HepG2 (cell line): ENCODE measurements around the gene RBPMS2. TPM values are rescaled to one million over a fixed set of nuclear protein-coding genes. Genes with fewer than 3 reads are reported as not detected.
A peak's percentile ranks its signal among the peaks of the same experiment; 100 is the strongest.
"Not testable (repeated sequence)": the region's sequence is repeated elsewhere in the genome, so short reads cannot be mapped to it uniquely, and the experiment has no call there.

ENCODE experiments used
- ATAC-seq: fragments of 200-7000 bp; cut with Tn5 transposase; 3 replicates; pipeline ENCODE4 v1.9.1; 2020; ENCODE audit warnings: mild to moderate bottlenecking, moderate library complexity
- BruUV-seq: library from RNA; stranded (reverse); fragments of 400-500 nt; replicated peaks from 2 replicates; lab custom pipeline; 2021; lab: Mats Ljungman, UMichigan
- CTCF ChIA-PET: fragments of 300-600 bp; formaldehyde crosslinking; extraction: SDS; loops from one replicate; lab custom pipeline; 2021; ENCODE audit warnings: low total read pairs, inconsistent platforms, low intra/inter-chr PET ratio; lab: Yijun Ruan, JAX
- POLR2A ChIA-PET: fragments of 350-600 bp; sonication (Branson Sonifier 250); formaldehyde crosslinking; loops from one replicate; lab custom pipeline; 2020; ENCODE audit warnings: antibody characterized with exemption, inconsistent platforms; lab: Yijun Ruan, JAX
- DNase-seq: peaks from one replicate; pipeline ENCODE4 v3.0.0-alpha.2; 2015; ENCODE audit warnings: low spot score
- FAIRE-seq: peaks from 3 replicates; lab custom pipeline; 2011; peaks lifted over from hg19 to GRCh38; lab: Jason Lieb, UNC
- H2AFZ ChIP-seq: one replicate; pipeline ENCODE4 v1.6.1; 2011; ENCODE audit warnings: low read length, inconsistent platforms
- H3K27ac ChIP-seq: fragments of 300-600 bp; 3 replicates; pipeline ENCODE4 v1.8.0; 2011; ENCODE audit warnings: mixed run types, mild to moderate bottlenecking, mixed read lengths, low read length, inconsistent platforms; ENCODE audit not compliant: insufficient read depth; ENCODE audit errors: extremely low read length
- H3K27me3 ChIP-seq, 2 experiments: fragments of 200-600 bp in 1 of 2; 2 replicates in 1 of 2; 3 replicates in 1 of 2; pipeline versions ENCODE4 v1.6.0 to v1.8.0; 2011; ENCODE audit warnings: low read length in 2 of 2, mild to moderate bottlenecking in 2 of 2, moderate library complexity in 2 of 2, inconsistent platforms in 1 of 2; ENCODE audit not compliant: insufficient read depth in 2 of 2, control insufficient read depth in 1 of 2
- H3K36me3 ChIP-seq, 2 experiments: fragments of 200-600 bp in 1 of 2; replicated peaks in 1 of 2; 2 replicates in 1 of 2; 3 replicates in 1 of 2; pipeline versions ENCODE4 v1.5.1 to v1.8.0; 2011; ENCODE audit warnings: low read length in 2 of 2, inconsistent platforms in 1 of 2; ENCODE audit not compliant: insufficient read depth in 2 of 2, control insufficient read depth in 1 of 2
- H3K4me1 ChIP-seq: 2 replicates; pipeline ENCODE4 v1.5.1; 2012; ENCODE audit warnings: low read length, inconsistent platforms; ENCODE audit not compliant: insufficient read depth
- H3K4me2 ChIP-seq: 2 replicates; pipeline ENCODE4 v1.6.0; 2011; ENCODE audit warnings: low read depth, low read length, inconsistent platforms
- H3K4me3 ChIP-seq, 3 experiments: fragments of 200-600 bp in 1 of 3; sonication (generic), shearing (Covaris generic) in 1 of 3; replicated peaks in 1 of 3; 2 replicates each; pipeline ENCODE4 v1.5.1; 2011 to 2016; ENCODE audit warnings: low read length in 3 of 3, inconsistent platforms in 2 of 3, low read depth in 2 of 3, mild to moderate bottlenecking in 2 of 3, control low read depth in 1 of 3, mixed read lengths in 1 of 3; ENCODE audit not compliant: insufficient read depth in 1 of 3
- H3K79me2 ChIP-seq: one replicate; pipeline ENCODE4 v1.6.1; 2011; ENCODE audit warnings: low read length, inconsistent platforms; ENCODE audit not compliant: insufficient read depth
- H3K9ac ChIP-seq: 2 replicates; pipeline ENCODE4 v1.6.0; 2011; ENCODE audit warnings: mild to moderate bottlenecking, low read depth, low read length, inconsistent platforms; ENCODE audit not compliant: insufficient read depth
- H3K9me3 ChIP-seq: 2 replicates; pipeline ENCODE4 v1.5.1; 2012; ENCODE audit warnings: mild to moderate bottlenecking, low read length
- H4K20me1 ChIP-seq: 2 replicates; pipeline ENCODE4 v1.6.0; 2011; ENCODE audit warnings: inconsistent platforms, mild to moderate bottlenecking, low read length, moderate library complexity; ENCODE audit not compliant: insufficient read depth
- CEBPB ChIP-seq: IDR thresholded peaks from 2 replicates; pipeline ENCODE4 v1.6.1; 2011; ENCODE audit warnings: low read depth, low read length, improper control_type of control experiment, borderline replicate concordance
- CEBPG ChIP-seq: IDR thresholded peaks from 2 replicates; pipeline ENCODE4 v1.6.1; 2016
- GFI1 ChIP-seq: sonication (generic); formaldehyde crosslinking; IDR thresholded peaks from 2 replicates; pipeline ENCODE4 v1.5.0; 2020; ENCODE audit warnings: missing genetic modification reagents, mild to moderate bottlenecking, borderline replicate concordance
- WGBS: methylation state at CpG from one replicate; pipeline ENCODE4 v1.1.6; 2017; ENCODE audit warnings: low lambda C conversion rate; 5-methylcytosine and 5-hydroxymethylcytosine counted together
- in situ Hi-C: cut with HindIII; loops from 2 replicates; pipeline ENCODE4 v1.10.0; 2017; ENCODE audit warnings: low pct_unique_long_range_greater_than_20kb; ENCODE audit not compliant: extremely low pct_ligation_motif_present
- intact Hi-C: fragments of 100-400 bp; cut with micrococcal nuclease; formaldehyde crosslinking; loops from one replicate; pipeline ENCODE4 v1.10.0; 2022; ENCODE audit not compliant: unreplicated experiment
- polyA plus RNA-seq, 8 experiments: library from polyadenylated mRNA; depleted of rRNA in 3 of 8; stranded (reverse) in 7 of 8; unstranded in 1 of 8; fragments of >200 nt; fragmentation: Illumina TruSeq in 4 of 8; extraction: Trizol in 4 of 8; gene quantifications; 2 replicates each; pipeline versions ENCODE4 v1.2.1 to v1.2.3, GENCODE V29; 2011 to 2016; ENCODE audit warnings: low read depth in 4 of 8, missing spikeins in 1 of 8, mixed read lengths in 1 of 8; ENCODE audit not compliant: insufficient read depth in 1 of 8
- total RNA-seq, 5 experiments: library from RNA; depleted of rRNA; stranded (reverse); fragments of >200 nt; fragmentation: Illumina TruSeq; extraction: Trizol; gene quantifications; 2 replicates each; pipeline ENCODE4 v1.2.3, GENCODE V29; 2016; ENCODE audit warnings: low read depth in 1 of 5
- TF ChIP-seq, protein P1 (sequence below): sonication (generic); formaldehyde crosslinking; IDR thresholded peaks from 2 replicates; pipeline ENCODE4 v1.5.0; 2020; ENCODE audit warnings: mild to moderate bottlenecking, missing genetic modification reagents

Gene RBPMS2
- total and polyA plus RNA-seq, 2 of the 13 experiments (the other 11 are each of a cell fraction or from before 2014, with no cell fraction given), result 0.08 TPM; not detected in 1

DNA sequence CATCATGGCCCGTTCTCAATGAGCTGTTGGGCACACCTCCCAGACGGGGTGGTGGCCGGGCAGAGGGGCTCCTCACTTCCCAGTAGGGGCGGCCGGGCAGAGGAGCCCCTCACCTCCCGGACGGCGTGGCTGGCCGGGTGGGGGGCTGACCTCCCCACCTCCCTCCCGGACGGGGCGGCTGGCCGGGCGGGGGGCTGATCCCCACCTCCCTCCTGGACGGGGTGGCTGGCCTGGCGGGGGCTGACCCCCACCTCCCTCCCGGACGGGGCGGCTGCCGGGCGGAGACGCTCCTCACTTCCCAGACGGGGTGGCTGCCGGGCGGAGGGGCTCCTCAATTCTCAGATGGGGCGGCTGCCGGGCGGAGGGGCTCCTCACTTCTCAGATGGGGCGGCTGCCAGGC lies 23.5 kb upstream of the RBPMS2 start:
- H3K4me1 ChIP-seq, ATAC-seq, H3K27ac ChIP-seq, H3K4me3 ChIP-seq, H2AFZ ChIP-seq, FAIRE-seq, H3K79me2 ChIP-seq, CTCF ChIA-PET, DNase-seq, in situ Hi-C loops, intact Hi-C loops, H3K4me2 ChIP-seq, H3K9me3 ChIP-seq, POLR2A ChIA-PET, H3K36me3 ChIP-seq, BruUV-seq, H3K9ac ChIP-seq, H3K27me3 ChIP-seq, H4K20me1 ChIP-seq: not testable (repeated sequence)
- WGBS, result no CpG with 5 or more reads among the region's 29 CpGs

DNA sequence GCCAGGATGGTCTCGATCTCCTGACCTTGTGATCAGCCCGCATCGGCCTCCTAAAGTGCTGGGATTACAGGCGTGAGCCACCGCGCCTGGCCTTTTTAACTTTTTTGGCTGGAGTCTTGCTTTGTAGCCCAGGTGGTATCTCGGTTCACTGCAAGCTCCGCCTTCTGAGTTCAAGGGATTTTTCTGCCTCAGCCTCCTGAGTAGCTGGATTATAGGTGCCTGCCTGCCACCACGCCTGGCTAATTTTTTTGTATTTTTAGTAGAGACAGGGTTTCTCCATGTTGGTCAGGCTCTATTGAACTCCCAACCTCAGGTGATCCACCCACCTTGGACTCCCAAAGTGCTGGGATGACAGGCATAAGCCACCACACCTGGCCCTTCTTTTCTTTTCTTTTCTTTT lies 20.5 kb upstream of the RBPMS2 start:
- H3K9ac ChIP-seq, CTCF ChIA-PET, H3K9me3 ChIP-seq, BruUV-seq, H3K4me1 ChIP-seq, H3K36me3 ChIP-seq, H3K4me2 ChIP-seq, H3K4me3 ChIP-seq, H3K27ac ChIP-seq, H2AFZ ChIP-seq, H3K27me3 ChIP-seq, DNase-seq, in situ Hi-C loops, POLR2A ChIA-PET, ATAC-seq, FAIRE-seq, H4K20me1 ChIP-seq, H3K79me2 ChIP-seq: not testable (repeated sequence)
- WGBS, result 71% methylated on average over 9 of the region's 9 CpGs
- intact Hi-C loops, result loop anchor here (1.0 kb wide), 1 partner anchor 8 kb away; no protein-coding TSS in a partner anchor

DNA sequence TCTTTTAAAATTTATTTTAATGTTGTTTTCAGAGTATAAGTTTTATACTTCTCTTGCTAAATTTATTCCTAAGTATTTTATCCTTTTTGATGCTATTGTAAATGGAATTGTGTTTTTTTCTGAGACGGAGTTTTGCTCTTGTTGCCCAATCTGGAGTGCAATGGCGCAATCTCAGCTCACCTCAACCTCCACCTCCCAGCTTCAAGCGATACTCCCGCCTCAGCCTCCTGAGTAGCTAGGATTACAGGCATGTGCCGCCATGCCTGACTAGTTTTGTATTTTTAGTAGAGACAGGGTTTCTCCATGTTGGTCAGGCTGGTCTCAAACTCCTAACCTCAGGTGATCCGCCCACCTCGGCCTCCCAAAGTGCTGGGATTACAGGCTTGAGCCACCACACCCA lies 19.9 kb upstream of the RBPMS2 start:
- H3K4me3 ChIP-seq, H3K27ac ChIP-seq, in situ Hi-C loops, DNase-seq, H3K36me3 ChIP-seq, H4K20me1 ChIP-seq, BruUV-seq, FAIRE-seq, POLR2A ChIA-PET, H3K79me2 ChIP-seq, H3K9ac ChIP-seq, CTCF ChIA-PET, H3K9me3 ChIP-seq, H3K4me2 ChIP-seq, ATAC-seq, intact Hi-C loops, H2AFZ ChIP-seq, H3K4me1 ChIP-seq, H3K27me3 ChIP-seq: not testable (repeated sequence)
- 31% methylated on average over 7 of the region's 7 CpGs for WGBS
- TF ChIP-seq CEBPG (CRISPR knock-in tag) (peak; percentile 64), GFI1 (CRISPR knock-in tag) (0 out of 2 replicates have a peak, but pooled peaks have one; percentile 26), CEBPB (peak; percentile 64; the same call in 1 of the 2 replicates)
- TF ChIP-seq, protein P1, sequence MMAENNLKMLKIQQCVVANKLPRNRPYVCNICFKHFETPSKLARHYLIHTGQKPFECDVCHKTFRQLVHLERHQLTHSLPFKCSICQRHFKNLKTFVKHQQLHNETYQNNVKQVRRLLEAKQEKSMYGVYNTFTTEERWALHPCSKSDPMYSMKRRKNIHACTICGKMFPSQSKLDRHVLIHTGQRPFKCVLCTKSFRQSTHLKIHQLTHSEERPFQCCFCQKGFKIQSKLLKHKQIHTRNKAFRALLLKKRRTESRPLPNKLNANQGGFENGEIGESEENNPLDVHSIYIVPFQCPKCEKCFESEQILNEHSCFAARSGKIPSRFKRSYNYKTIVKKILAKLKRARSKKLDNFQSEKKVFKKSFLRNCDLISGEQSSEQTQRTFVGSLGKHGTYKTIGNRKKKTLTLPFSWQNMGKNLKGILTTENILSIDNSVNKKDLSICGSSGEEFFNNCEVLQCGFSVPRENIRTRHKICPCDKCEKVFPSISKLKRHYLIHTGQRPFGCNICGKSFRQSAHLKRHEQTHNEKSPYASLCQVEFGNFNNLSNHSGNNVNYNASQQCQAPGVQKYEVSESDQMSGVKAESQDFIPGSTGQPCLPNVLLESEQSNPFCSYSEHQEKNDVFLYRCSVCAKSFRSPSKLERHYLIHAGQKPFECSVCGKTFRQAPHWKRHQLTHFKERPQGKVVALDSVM, result peak; percentile 69
